ENCODE measurements around the gene HMX2. TPM values are rescaled to one million over a fixed set of nuclear protein-coding genes. Genes with fewer than 3 reads are reported as not detected.

The HMX2 gene
- total RNA-seq, 1 experiment from 2014 or later, result not detected

DNA sequence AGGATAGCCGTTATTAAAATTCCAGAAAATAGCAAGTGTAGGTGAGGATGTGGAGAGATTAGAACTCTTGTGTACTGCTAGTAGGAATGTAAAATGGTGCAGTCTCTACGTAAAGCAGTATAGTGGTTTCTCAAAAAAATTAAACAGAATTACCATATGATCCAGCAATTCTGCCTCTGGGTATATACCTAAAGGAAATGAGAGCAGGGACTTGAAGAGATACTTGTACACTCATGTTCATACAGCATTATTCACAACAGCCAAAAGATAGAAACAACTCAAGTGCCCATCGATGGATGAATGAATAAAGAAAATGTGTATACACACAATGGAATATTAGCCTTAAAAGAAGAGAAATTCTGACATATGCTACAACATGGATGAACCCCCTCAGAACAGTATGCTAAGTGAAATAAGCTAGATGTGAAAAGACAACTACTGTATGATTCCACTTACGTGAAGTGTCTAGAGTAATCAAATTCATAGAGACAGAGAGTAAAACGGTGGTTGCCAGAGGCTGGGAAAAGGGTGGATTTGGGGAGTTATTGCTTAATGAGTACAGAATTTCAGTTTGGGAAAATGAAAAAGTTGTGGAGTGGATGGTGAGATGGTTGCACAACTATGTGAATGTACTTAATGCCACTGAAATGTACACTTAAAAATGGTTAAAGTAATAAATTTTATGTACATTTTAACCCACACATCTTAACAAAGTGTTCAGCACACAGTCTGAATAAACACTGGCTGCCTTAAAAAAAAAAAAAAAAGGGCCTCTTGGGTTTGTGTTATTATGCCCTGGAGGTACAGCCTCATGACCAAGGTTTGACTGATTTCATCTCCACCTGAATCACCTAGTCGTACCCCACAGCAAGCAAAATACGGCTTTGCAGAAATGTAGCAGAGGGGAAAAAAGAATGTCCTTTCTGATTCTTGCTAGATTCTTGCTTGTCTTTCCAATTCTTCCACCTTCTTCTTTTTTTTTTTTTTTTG lies 32.5 kb downstream of the HMX2 start:
- H3K27ac Mint-ChIP-seq (ENCODE audit: low read depth, unreplicated experiment), result no peak overlapping the region
- H3K4me3 Mint-ChIP-seq (ENCODE audit: unreplicated experiment), result no peak overlapping the region
- no peaks in the 10 kb centered on the region for H3K4me1 Mint-ChIP-seq (ENCODE audit: insufficient read depth, unreplicated experiment)
- intact Hi-C loops (cut with micrococcal nuclease), result no loop called here
- H3K36me3 Mint-ChIP-seq (ENCODE audit: insufficient read depth, unreplicated experiment), result no peaks in the 10 kb centered on the region
- no peak for DNase-seq (ENCODE audit: unreplicated experiment)
- TF ChIP-seq CTCF (IDR thresholded peaks at IDR 0.05; ENCODE audit: unreplicated experiment), result no peak
- peaks cover 19% of the 10 kb centered on the region for H3K9me3 Mint-ChIP-seq (ENCODE audit: unreplicated experiment)
- BruUV-seq (replicated peaks), result no TSS peak
- no peaks in the 10 kb centered on the region for H3K27me3 Mint-ChIP-seq (ENCODE audit: insufficient read depth, unreplicated experiment)
- ChIA-PET POLR2A (interaction anchor here (1.0 kb wide), 1 partner anchor 27 kb away, joined by 3 read pairs; the partner anchor contains the start of gene BUB3), CTCF (no interaction called here)

GRCh38 chr10:123183724-123184123 lies 35.8 kb downstream of the HMX2 start:
- Mint-ChIP-seq H3K27ac (ENCODE audit: low read depth, unreplicated experiment) (no peak overlapping the region), H3K36me3 (ENCODE audit: insufficient read depth, unreplicated experiment) (no peaks in the 10 kb centered on the region), H3K4me1 (ENCODE audit: insufficient read depth, unreplicated experiment) (no peaks in the 10 kb centered on the region), H3K9me3 (ENCODE audit: unreplicated experiment) (peaks cover 25% of the 10 kb centered on the region), H3K4me3 (ENCODE audit: unreplicated experiment) (no peak overlapping the region), H3K27me3 (ENCODE audit: insufficient read depth, unreplicated experiment) (no peaks in the 10 kb centered on the region)
- ChIA-PET POLR2A (interaction anchor here (1.3 kb wide), 1 partner anchor 22 kb away, joined by 3 read pairs; no protein-coding TSS in a partner anchor), CTCF (interaction anchor here (0.7 to 1.0 kb wide), 2 partner anchors 10 to 321 kb away, joined by 3 to 4 read pairs; no protein-coding TSS in a partner anchor)
- TF ChIP-seq CTCF (IDR thresholded peaks at IDR 0.05; ENCODE audit: unreplicated experiment), result no peak
- no peak for DNase-seq (ENCODE audit: unreplicated experiment)
- BruUV-seq (replicated peaks), result no TSS peak
- intact Hi-C loops (cut with micrococcal nuclease), result no loop called here

DNA sequence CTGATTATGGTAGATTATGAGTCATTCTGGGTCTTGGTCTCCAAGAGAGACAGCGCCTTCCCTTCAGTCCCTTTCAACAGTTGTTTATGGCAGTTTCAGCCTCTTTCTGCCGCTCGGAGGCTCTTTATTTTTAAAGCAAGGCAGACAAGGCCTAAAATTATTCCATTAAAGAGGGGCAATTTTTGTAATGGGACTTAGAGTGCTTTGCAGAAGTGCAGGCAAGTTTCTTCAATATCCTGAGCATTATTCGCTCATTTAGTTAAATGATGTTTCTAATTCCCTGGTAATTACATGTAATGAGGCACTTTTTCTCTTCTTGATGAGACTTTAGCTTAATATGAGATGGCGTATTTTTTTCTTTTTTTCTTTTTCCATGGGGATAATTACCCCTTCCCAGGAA lies 39.8 kb downstream of the HMX2 start:
- Mint-ChIP-seq H3K27me3 (ENCODE audit: insufficient read depth, unreplicated experiment) (no peaks in the 10 kb centered on the region), H3K27ac (ENCODE audit: low read depth, unreplicated experiment) (no peak overlapping the region), H3K9me3 (ENCODE audit: unreplicated experiment) (peaks cover 25% of the 10 kb centered on the region), H3K4me3 (ENCODE audit: unreplicated experiment) (no peak overlapping the region), H3K4me1 (ENCODE audit: insufficient read depth, unreplicated experiment) (no peaks in the 10 kb centered on the region), H3K36me3 (ENCODE audit: insufficient read depth, unreplicated experiment) (no peaks in the 10 kb centered on the region)
- ChIA-PET POLR2A (no interaction called here), CTCF (interaction anchor here (0.6 kb wide), 1 partner anchor 49 kb away, joined by 3 read pairs; no protein-coding TSS in a partner anchor)
- no TSS peak for BruUV-seq (replicated peaks)
- no peak for DNase-seq (ENCODE audit: unreplicated experiment)
- intact Hi-C loops (cut with micrococcal nuclease), result no loop called here
- TF ChIP-seq CTCF (IDR thresholded peaks at IDR 0.05; ENCODE audit: unreplicated experiment), result no peak

GRCh38 chr10:123191886-123192285 lies 44.0 kb downstream of the HMX2 start:
- Mint-ChIP-seq H3K27me3 (ENCODE audit: insufficient read depth, unreplicated experiment) (no peaks in the 10 kb centered on the region), H3K36me3 (ENCODE audit: insufficient read depth, unreplicated experiment) (no peaks in the 10 kb centered on the region), H3K27ac (ENCODE audit: low read depth, unreplicated experiment) (no peak overlapping the region), H3K4me1 (ENCODE audit: insufficient read depth, unreplicated experiment) (no peaks in the 10 kb centered on the region), H3K9me3 (ENCODE audit: unreplicated experiment) (no peaks in the 10 kb centered on the region), H3K4me3 (ENCODE audit: unreplicated experiment) (no peak overlapping the region)
- ChIA-PET POLR2A (no interaction called here), CTCF (no interaction called here)
- intact Hi-C loops (cut with micrococcal nuclease), result no loop called here
- no peak for DNase-seq (ENCODE audit: unreplicated experiment)
- no TSS peak for BruUV-seq (replicated peaks)
- TF ChIP-seq CTCF (IDR thresholded peaks at IDR 0.05; ENCODE audit: unreplicated experiment), result no peak
